Left hindlimb (tissue), 1 donor: ENCODE results near the gene HAUS3.

Source experiments
- DNase-seq: peaks from one replicate; pipeline ENCODE4 v3.0.0-alpha.2; 2018

HAUS3 gene, protein sequence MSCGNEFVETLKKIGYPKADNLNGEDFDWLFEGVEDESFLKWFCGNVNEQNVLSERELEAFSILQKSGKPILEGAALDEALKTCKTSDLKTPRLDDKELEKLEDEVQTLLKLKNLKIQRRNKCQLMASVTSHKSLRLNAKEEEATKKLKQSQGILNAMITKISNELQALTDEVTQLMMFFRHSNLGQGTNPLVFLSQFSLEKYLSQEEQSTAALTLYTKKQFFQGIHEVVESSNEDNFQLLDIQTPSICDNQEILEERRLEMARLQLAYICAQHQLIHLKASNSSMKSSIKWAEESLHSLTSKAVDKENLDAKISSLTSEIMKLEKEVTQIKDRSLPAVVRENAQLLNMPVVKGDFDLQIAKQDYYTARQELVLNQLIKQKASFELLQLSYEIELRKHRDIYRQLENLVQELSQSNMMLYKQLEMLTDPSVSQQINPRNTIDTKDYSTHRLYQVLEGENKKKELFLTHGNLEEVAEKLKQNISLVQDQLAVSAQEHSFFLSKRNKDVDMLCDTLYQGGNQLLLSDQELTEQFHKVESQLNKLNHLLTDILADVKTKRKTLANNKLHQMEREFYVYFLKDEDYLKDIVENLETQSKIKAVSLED

DNA sequence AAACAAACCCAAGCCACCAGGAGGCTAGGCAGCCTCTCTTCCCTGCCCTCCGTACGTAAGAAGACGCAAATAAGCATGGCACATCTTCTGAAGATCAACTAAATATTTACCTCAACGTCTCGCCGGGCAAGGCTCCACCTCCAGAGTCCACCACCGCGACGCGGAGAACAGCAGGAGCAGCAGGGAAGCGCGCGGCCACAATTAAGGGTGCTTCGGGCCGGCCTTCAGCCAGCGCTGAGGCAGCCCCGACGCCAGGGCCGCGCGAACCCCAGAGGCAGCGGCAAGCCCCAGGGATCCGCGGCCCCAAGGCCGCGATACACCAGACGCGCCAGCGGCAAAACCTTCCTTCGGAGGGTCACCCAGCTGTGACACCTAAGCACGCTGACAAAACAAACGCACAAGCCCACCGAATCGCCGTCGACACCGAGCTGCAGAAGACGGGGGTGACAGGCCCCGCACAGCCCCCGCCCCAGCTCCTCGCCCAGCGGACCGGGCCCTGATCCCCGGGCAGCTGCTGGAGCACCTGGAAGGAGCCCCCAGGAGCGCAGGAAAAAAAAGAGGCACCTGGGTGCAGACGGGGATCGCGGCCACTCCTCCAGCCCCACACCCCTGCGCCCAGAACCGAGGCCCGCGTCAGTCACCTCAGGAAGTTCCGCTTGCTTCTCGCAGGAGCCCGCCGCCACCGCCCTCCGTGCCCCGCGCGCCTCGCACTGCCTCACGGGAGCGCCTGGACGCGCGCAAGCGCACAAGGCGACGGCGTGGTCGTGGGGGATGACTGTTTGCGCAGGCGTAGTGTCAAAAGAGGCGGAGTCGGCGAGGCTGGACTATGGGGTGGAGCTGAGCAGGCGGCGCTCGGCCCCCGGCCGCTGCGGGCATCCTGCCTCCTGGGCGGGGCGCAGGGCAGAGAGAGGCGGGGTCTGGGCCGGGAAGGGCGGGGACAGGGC is at the start of gene HAUS3, which contains the start of gene POLN:
Gene HAUS3, minus strand, starts transcription at position 712 of the 944 bp plus-strand sequence. CDS start 1,175 bp downstream, outside the sequence.
Gene POLN, minus strand, starts transcription at position 712 of the 944 bp plus-strand sequence. CDS start 12,890 bp downstream, outside the sequence.
- peak; percentile 99 for DNase-seq

DNA sequence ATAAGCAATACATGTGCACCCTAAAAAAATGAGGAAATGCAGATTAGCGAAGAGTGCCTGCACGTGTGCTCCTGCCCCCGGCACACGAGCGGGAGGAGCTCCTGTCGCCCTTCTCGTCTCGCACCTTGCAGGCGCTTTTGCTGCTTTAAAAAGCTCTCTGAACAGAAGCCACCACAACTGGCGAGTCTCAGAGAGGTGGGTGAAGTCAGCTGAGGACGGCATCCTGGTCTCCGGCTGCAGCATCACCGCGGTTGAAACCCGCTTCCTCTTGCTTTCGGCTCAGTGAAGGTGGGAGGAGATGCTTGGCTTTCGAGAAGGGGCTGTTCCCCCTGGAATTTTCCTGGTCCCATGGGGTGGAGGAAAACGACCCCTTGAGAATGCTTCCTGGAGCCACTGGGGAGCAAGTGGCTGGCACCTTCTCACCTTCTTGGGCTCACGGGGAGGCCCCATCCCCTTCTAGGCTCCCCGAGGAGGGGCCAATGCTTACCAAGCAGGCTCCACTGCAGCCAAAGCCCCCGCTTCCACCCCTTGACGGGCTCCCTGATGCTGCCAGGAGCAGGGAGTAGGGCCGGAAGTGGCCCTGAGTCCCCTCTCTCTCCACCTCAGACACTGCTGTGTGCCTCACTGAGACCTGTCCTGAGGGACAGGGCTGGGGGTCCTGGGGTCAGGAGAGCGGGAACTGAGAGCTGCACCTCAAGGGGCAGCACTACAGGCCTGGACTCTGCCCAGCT is 49.2 kb upstream of the HAUS3 start:
- DNase-seq = no peak

DNA sequence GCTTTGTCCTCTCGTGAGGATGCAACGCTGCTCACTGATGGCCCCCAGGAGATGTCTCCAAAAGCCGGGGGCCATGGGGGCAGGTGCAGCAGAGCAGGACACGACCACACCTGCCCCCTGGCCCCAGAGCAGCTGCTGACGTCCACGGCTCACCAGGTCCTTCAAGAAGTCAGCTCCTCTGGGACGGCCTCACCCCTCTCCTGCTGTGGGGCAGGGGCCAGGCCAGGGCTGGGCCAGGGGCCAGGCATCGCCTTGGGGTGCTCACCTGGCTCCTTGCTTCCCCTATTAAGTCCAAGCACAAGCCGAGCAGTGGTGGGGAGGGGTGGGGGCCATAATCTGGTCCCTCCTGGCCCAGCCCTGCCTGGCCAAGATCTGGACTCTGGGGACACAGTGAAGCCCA is 48.6 kb upstream of the HAUS3 start:
- no peak for DNase-seq

DNA sequence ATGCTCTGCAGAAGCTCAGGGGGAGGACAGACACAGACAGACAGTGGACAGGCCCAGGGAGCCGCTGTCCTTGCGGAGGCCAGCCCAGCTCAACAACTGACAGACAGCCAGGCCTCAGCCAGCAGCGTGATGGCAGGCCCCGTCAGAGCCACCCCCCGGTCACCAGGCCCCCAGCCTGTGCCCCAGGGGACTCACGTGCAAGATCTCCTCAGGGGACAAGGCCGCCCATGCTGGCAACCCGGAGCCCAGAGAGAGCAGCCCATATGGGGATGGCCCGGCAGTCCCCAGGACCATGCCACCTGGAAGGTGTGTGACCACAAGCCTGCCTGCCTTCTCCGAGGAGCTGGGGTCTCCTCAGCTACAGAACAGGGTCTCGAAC is 48.0 kb upstream of the HAUS3 start:
- DNase-seq = no peak

DNA sequence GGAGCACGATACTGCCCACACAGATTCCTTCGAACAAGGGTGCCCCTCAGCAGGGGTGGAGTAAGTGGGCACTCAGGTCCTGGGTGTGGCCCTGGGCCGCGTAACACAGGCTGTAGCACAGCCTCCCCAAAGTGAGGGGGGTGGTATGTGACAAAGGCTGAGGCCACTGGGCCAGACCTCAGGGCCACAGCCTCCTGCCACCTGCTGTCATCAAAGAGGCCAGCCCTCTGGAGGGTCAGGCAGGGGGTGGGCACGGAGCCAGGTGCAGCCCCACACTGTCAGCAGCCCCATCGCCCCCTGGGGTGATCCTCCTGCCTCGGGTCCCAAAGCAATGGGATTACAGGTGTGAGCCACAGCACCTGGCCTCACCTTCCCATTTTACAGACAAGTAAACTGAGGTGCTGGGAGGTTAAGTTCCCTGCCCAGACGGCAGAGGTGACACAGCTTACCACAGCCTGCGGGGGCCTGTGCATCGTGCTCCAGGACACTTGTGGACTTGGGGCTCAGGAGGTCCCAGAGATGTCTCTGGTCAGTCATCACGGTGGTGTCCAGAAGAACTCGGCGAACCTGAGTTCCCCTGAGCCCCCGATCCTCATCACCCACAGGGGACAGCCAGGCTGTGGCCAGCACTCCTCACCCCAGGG is 47.5 kb upstream of the HAUS3 start:
- DNase-seq = no peak

DNA sequence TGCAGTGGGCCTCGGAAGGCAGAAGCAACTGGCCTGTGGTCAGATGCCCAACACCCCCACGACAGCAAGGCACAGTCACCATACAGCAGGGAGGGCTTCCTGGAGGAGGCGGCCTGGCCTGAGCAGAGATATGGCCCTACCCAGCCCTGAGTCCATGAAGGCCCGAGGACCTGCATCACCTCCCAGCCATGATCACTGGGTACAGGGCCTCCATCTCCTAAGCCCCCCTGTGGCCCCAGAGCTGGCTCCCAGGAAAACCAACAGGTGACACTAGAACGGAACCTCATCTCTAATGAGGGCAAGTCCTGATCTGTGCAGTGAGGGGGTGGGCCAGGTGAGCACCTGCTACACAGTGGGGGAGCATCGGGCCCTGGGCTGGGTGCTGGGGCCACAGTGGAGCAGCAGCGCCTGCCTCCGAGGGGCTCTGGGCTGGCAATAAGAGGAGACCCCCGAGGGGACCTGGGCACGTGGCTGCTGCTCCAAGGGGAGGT is 46.2 kb upstream of the HAUS3 start:
- DNase-seq = no peak

DNA sequence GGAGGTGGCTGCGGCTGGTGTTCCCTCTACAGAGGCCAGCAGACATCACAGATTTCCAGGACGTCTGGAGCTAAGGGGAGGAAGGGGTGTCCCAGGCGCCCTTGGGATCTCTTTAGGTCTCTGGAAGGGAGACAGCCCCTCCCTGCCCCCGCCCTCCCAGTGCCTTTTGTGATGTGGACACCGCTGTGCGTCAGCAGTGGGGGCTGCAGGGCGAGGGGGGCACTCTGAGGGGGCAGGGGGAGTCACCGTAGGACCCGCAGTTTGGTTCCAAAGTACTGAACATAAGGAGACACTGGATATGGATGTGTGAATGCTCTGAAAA is 45.6 kb upstream of the HAUS3 start:
- no peak for DNase-seq

DNA sequence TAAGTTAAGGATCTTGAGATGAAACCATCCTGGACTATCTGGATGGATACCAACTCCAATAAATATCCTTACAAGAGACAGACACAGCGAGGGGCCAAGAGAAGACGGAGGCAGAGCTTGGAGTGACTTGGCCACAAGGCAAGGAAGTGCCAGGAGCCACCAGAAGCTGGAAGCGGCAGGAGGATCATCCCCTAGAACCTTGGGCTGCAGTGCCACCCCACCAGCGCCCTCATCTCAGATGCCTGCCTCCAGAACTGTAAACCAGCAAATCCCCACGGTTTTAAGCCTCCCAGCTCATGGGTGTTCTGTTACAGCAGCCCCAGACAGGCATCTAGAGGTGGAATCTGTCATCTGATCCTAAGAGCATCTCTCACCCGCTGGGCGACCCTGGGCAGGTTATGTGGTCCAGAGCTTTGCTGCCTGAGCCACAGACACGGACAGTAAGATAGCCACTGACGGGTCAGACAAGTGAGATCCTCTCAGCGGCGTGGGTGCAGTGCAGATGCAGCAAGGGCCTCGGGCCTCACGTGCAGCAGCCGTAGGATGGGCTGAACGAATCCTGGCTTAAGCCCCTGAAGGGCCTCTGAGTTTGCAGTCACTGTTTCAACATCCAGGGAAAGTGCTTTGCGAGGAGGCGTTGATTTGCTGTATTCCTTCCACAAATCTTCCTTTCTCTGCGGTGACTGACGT is 45.1 kb upstream of the HAUS3 start:
- DNase-seq = no peak

DNA sequence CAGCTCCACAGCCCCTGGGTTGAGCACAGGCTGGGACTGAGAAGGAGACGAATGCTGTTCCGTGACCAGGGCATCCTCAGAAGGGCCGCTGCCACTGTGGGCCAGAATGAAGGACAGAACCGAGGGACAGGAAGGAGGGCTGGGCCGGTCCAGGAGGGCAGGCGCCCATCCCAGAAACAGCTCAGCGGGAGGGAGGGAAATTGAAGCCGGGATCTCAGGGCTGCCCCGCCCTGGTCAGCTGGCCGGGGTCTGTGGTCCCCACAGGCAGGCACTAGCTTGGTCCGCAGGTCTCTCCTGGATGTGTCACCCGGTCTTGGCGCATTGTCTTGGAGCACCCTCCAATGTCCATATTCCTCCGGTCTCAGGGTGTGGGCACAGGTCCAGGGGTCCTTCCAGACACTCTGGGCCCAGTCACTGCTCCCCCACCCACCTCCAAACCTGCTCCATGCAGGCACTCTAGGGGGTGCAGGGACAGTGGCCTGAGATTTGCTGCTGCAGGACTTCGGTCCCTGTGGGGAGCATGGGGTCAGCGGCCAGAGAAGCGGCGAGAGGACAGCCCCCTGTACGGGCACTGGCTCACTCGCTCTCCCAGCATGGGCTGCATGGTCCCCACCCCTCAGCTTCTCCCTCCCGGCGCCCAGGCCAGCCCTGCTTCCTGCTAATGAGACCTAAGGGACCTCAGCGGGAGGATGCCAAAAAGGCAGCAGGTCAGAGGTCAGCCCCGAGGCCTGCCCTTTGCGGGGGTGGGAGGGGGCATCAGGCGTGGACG is 43.9 kb upstream of the HAUS3 start:
- no peak for DNase-seq

DNA sequence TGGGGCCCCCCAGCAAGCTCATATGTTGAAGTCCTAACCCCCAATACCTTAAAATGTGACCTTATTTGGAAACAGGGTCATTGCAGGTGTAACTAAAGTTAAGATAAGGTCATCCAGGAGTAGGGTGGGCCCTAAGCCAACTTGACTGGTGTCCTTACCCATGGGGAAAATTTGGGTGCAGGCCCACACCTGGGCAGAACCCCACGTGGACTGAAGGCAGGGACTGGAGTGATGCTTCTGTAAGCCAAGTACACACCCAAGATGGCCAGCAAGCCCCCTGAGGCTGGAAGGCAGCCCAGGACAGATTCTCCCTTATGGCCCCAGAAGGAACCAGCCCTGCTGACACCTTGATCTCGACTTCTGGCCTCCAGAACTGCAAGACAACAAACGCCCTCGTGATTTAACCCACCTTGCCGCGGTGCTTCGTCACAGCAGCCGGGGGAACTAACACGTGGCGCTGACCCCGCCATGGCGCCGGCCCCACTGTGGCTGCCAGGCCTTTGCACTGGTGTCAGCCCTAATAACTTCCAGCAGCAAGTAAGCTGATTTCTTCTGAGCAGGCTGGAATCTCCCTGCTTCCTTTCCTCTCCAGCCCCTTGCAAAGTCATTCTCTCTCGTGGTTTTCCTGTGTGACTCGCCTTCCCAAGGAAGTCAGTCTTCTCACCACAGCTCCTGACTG is 43.2 kb upstream of the HAUS3 start:
- no peak for DNase-seq

DNA sequence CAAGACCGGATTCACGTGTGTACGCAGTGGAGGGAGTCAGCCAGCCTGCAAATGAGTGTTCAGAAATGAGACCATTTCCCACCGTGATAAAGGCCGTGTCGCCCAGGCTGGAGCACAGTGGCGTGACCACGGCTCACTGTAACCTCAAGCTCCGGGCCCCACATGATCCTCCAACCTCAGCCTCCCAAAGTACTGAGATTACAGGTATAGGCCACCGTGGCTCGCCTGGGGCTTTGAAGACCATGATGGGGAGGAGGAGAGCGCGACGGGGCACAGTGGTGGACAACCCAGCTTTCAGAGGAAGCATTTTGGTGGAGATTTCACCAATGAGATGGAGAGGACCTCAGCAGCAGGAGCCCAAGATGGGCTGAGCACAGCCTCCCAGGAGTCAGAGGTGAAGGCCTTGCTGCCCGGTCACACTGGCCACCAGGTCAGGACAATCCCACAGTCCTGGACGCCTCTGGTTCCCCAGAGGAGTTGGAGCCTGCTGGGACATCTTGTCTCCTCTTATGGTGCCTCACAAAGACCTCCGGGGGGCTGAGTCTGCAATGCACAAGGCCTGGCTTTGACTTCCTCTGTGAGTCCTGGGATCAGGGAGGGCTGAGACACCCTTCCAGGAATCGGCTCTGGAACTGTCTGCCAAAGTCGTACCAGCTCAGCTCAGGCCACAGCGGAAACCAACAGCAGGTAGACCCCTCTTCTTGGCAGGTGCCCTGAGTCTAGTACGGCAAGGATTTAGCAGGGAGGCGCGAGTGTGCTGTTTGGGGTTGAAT is 42.4 kb upstream of the HAUS3 start:
- DNase-seq = no peak

DNA sequence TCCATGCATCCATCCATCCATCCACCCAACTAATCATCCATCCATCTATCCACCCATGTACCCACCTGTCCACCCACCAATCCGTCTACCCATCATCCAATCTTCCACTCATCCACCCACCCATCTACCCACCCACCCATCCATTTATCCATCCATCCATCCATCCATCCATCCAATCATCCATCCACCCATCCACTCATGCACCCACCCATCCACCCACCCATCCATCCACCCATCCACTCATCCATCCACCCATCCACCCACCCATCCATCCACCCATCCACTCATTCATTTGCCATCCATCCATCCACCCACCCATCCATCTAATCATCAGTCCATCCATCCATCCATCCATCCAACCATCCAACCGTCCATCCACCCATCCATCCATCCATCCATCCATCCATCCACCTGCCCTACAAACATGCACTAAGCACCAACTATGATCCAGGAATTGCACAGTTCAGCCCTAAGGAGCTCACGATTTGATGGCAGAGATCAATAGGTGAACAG is 41.3 kb upstream of the HAUS3 start:
- peak; percentile 1 for DNase-seq

DNA sequence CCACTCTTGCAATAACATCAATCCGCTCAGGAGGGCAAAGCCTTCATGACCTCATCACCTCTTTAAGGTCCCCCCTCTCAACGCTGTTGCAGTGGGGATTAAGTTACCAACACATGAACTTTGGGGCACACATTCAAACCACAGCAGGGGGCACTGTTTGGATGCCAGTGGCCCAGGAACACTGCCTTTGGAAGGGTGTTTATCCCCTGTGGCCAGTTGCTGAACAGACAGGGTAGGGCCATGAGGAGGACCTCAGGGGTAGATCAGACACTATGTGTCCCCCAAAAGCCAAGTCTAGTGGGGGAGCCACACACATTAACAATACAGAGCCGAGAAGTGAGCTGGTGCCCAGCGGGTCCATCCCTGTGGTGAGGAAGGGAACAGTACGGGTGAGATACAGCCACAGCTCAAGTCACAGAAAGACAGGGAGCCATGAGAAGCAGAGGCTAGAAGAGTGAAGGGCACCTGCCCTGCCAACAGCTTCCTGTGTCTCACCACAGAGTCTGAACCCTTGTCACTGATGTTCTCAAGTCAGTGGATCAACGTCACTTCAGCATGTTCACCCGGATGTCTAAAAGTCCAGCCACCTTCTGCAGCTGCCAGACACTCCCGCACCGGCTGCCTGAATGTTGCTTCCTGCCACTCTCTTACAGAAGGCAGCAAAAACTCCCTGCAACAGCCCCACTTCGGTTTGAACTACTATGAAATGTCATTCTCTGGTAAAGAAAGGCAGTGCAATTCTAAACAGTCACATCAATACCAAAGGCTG is 39.8 kb upstream of the HAUS3 start:
- peak; percentile 10 for DNase-seq

DNA sequence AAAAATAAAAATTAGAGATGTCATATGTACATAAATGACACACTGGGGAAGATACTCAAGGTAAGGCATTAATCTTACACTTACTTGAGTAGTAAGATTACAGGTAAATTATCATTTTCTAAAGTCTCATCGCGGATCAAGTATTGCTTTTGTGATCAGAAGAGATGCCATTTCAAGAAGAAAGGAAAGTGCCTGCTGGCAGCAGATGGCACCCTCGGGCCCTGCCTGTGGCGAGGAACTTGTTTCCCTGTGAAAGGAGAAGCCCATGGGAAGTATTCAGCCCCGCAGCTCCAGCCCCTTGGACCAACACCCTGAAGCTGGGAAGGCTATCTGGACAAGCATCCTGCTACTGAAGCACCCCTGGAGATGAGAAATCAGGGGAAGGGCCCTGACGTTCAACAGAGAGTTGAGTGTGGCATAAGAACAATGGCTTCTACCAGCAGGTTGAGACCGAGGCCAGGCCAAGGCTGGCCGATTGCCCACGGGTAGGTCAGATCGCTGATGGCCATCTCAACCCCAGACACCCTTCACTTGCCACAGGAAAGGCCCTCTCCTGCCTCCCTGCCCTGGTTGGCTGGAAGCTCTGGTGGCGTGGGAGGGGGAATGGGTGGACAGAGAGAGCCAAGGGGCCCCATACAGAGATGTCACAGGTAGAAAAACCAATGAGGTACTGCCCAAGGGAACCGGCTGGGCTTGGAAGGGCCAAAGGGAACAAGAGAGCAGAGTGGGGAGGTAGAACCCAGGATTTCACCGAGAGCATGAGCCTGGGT is 38.8 kb upstream of the HAUS3 start:
- DNase-seq = peak; percentile 12

DNA sequence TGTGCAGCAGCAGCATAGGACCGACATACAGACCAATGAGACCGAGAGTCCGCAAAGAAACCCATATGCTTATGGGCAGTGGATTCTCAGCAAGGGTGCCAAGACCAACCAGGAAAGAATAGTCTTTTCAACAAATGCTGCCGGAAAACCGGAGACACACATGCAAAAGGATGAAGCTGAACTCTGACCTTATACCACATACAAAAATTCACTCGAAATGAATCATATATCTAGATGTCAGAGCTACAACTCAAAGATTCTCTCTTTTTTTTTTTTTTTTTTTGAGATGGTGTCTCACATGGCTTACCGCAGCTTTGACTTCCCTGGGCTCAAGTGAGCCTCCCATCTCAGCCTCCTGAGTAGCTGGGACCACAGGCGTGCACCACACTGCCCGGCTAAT is 36.0 kb upstream of the HAUS3 start:
- no peak for DNase-seq

DNA sequence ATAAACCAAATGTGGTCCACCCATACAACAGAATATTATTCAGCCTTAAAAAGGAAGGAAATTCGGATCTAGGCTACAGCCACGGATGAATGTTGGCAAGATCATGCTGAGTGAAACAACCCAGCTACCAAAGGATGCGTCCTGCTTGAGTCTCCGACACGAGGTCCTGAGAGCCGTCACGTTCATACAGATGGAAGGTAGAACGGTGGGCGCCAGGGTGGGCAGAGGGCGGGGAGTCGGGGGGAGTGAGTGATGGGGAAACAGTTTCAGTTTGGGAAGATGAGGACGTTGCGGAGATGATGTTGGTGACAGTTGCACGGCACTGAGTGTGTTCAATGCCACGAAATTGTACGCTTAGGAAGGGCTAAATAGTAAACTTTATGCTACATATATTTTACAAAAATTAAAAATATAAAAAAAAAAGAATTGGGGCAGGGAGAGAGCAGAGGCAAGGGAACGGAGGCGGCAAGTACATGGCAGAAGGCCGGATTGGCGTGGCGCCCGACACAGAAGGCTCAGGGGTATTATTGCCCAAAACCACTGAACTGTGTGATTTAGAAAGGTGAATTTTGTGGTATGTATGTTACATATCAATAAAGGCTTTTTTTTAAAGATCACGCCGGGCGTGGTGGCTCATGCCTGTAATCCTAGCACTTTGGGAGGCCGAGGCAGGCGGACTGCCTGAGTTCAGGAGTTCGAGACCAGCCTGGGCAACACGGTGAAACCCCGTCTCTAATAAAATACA is 34.8 kb upstream of the HAUS3 start:
- no peak for DNase-seq
